Measurements from ENCODE around the gene SLC6A17. TPM values are rescaled to one million over a fixed set of nuclear protein-coding genes. Genes with fewer than 3 reads are reported as not detected.

Gene SLC6A17
- total RNA-seq, 1 donor, result under 0.01 TPM

GRCh38 chr1:110188035-110188618 lies 37.8 kb downstream of the SLC6A17 start:
- no peak overlapping the region for H3K4me3 ChIP-seq (ENCODE audit: low read depth, low read length)
- peak; percentile 69 for DNase-seq (ENCODE audit: low read depth)
- TF ChIP-seq CTCF (IDR thresholded peaks at IDR 0.05; ENCODE audit: insufficient read depth, low read depth, low read length), result no peak

DNA sequence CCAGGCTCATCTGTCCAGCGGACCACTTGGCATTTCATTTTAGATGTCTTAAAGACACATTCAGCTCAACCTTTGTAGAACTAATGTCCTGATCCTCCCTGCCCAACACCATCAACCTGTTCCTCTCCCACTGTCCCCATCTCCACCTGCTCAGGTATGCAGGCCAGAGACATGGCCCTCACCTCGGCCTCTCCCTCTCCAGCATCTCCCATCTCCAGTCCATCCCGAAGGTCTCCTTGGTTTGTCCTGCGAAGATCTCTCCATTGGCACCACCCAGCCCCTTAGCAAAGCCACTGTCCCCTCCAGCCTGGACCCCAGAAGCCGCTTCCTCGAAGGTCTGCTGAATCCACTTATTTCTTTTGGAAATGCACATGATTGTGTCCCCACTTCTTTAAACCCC lies 38.9 kb downstream of the SLC6A17 start:
- DNase-seq (ENCODE audit: low read depth), result no peak
- no peak for TF ChIP-seq CTCF (IDR thresholded peaks at IDR 0.05; ENCODE audit: insufficient read depth, low read depth, low read length)

DNA sequence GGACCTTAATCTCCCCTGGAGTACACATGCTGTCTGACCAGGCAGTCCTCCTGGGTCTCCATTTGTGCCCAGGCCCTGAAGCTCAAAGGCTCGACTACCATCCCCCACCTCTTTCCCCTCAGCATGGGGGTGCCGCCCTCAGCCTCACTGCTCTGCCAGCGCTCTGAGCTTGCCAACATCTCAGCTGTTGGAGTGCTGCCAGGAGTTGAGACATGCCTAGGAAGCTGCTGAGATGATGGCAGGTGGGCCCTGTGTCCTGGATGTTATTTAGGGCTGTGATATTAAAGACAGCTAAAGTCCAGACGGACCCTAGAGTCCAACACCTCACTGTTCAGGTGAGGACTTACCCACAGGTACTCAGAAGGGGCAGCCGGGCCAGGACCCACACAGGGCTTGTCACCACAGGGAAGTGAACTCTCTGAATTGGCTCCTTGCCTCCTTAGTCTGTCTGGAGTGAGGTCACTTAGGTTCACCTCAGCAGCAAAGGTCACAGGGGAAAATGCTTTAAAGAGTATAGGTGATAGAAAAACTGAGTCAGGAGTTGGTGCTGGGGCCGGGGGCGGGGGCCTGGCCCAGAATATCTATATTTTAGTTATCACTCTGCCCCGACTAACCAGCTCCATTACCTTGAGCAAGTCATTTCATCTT lies 40.1 kb downstream of the SLC6A17 start:
- TF ChIP-seq CTCF (IDR thresholded peaks at IDR 0.05; ENCODE audit: insufficient read depth, low read depth, low read length), result no peak
- no peak for DNase-seq (ENCODE audit: low read depth)
- no peak overlapping the region for H3K4me3 ChIP-seq (ENCODE audit: low read depth, low read length)

More for the DNA sequence above, 38.9 kb downstream of the SLC6A17 start:
- H3K4me3 ChIP-seq (ENCODE audit: low read depth, low read length), result no peak overlapping the region

DNA sequence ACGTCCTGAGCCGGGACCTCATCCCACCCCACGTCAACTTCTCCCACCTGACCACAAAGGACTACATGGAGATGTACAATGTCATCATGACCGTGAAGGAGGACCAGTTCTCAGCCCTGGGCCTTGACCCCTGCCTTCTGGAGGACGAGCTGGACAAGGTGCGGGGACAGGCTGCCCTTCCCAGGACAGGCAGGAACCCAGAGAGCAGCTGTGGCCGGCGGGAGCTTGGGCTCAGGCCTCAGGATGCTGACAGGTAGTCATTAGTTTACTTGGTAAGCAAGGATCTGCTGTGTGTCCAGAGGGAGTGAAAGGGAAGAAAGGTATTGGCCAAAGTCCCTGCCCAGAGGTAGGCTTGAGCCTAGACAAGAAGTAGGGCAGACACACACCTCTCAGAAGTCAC lies 42.2 kb downstream of the SLC6A17 start:
- no peak overlapping the region for H3K4me3 ChIP-seq (ENCODE audit: low read depth, low read length)
- no peak for TF ChIP-seq CTCF (IDR thresholded peaks at IDR 0.05; ENCODE audit: insufficient read depth, low read depth, low read length)
- no peak for DNase-seq (ENCODE audit: low read depth)

GRCh38 chr1:110195196-110195595 lies 44.9 kb downstream of the SLC6A17 start:
- DNase-seq (ENCODE audit: low read depth), result no peak
- H3K4me3 ChIP-seq (ENCODE audit: low read depth, low read length), result no peak overlapping the region
- TF ChIP-seq CTCF (IDR thresholded peaks at IDR 0.05; ENCODE audit: insufficient read depth, low read depth, low read length), result no peak

- peak; percentile 96 for TF ChIP-seq CTCF (IDR thresholded peaks at IDR 0.05; ENCODE audit: insufficient read depth, low read depth, low read length)
- DNase-seq (ENCODE audit: low read depth), result peak; percentile 45
- no peak overlapping the region for H3K4me3 ChIP-seq (ENCODE audit: low read depth, low read length)
Observed at GRCh38 chr1:110196917-110197765, 46.8 kb downstream of the SLC6A17 start.

Measured in fibroblast of villous mesenchyme (primary cell).